GM18909 (cell line): ENCODE data around the gene ATMIN.

Experiments used
- ATAC-seq: cut with Tn5 transposase; IDR thresholded peaks from one replicate; pipeline ENCODE4 v1.9.1; 2021; ENCODE audit warnings: mild to moderate bottlenecking; ENCODE audit not compliant: unreplicated experiment, poor library complexity

Gene ATMIN, protein sequence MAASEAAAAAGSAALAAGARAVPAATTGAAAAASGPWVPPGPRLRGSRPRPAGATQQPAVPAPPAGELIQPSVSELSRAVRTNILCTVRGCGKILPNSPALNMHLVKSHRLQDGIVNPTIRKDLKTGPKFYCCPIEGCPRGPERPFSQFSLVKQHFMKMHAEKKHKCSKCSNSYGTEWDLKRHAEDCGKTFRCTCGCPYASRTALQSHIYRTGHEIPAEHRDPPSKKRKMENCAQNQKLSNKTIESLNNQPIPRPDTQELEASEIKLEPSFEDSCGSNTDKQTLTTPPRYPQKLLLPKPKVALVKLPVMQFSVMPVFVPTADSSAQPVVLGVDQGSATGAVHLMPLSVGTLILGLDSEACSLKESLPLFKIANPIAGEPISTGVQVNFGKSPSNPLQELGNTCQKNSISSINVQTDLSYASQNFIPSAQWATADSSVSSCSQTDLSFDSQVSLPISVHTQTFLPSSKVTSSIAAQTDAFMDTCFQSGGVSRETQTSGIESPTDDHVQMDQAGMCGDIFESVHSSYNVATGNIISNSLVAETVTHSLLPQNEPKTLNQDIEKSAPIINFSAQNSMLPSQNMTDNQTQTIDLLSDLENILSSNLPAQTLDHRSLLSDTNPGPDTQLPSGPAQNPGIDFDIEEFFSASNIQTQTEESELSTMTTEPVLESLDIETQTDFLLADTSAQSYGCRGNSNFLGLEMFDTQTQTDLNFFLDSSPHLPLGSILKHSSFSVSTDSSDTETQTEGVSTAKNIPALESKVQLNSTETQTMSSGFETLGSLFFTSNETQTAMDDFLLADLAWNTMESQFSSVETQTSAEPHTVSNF

DNA sequence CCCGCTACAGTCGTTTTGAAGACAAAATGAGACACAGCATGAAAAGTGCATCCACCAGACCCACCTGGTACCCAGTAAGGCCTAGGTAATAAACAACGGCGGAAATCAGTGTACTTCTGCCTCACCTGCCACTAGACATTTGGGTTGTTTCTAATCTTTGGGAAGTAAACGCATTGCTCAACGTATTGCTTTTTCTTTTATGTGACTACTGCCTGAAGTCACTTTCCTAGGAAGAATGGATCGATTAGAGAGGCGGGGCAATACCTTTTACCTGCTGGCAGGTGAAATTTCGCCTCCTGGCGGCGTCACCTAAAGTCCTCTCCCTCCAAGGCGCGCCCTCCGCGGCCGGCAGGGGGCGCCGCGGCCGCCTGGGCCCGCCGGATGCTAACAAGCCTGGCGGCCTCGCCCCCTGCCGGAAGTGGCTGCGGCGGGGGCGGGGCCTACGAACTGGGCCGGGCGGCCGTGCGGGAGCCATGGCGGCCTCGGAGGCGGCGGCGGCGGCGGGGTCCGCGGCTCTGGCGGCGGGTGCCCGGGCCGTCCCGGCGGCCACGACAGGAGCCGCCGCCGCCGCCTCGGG lies at the start of gene ATMIN:
Gene ATMIN, plus strand, starts transcription at position 445 of the 577 bp plus-strand sequence. Its CDS starts 29 bp downstream, at position 474.
- ATAC-seq, result peak; percentile 94

DNA sequence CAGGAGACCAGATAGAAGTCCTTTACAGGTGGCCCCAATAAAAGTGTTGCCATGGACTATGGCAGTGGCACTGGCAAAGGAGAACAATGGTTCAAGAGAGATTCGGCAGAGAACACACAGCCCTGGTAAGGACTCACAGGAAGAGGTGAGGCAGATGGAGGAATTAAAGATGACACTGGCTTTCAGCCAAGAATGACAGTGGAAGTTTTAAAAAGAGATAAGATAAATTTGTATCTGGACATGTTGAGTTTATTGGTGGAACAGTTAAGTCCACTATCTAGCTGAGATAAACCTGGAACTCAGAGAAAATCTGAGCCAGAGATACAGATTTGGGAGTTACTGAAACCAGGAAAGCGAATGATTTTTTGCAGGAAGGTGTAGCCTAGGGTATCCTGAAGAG lies 49.1 kb upstream of the ATMIN start:
- ATAC-seq, result no peak

DNA sequence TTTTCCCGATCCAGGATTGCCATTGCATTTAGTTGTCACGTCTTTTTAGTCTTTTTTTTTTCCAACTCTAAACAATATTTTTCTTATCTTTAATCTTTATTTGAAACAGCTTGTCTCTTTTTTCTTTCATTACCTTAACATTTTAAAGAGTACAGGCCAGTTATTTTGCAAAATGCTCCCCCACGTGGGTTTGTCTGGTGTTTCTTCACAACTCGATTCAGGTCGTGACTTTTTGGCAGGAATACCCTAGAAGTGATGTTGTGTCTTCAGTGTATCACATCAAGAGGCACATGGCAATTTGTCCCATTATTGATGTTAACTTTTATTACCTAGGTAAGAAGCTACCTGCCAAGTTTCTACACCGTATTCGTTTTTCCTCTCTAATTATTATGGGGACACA lies 46.9 kb upstream of the ATMIN start:
- no peak for ATAC-seq

DNA sequence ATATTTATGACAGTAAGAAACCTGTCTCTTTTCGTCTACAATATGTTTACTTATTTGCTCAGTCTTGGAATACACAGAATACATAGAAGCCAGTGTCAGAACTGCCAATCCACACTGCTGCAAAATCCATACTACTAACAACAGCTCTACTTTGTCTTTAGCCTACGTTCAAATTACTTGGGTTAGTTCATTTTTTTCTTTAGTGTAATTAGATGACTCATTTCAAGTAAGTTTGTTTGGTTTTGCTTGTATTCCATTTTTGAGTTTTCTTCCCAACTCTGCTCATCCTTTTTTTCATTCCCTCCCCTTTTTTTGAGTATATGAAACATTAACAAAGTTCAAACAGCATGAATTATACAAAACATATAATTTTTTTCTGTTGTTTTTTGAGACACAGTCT lies 45.8 kb upstream of the ATMIN start:
- no peak for ATAC-seq

GRCh38 chr16:80990577-80990976 lies 45.1 kb upstream of the ATMIN start:
- ATAC-seq, result no peak

DNA sequence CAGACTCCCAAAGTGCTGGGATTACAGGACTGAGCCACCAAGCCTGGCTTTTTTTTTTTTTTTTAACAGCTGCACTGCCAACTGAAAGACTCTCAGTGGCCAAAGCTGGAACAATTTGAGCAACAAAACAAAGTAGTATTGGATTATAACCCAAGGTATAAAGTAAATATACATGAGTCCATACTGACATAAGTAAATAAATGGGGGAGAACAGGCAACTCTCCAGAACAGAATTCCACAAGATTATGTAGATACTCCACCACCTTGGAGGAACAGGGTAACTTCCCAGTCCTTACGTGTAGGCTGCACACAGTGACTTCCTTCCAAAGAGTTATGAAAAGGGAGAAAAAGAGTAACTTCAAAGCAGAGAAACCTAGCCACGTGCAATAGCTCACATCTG lies 44.7 kb upstream of the ATMIN start:
- no peak for ATAC-seq

- ATAC-seq, result no peak
These were observed 43.7 kb upstream of the ATMIN start for GRCh38 chr16:80991792-80992430.

DNA sequence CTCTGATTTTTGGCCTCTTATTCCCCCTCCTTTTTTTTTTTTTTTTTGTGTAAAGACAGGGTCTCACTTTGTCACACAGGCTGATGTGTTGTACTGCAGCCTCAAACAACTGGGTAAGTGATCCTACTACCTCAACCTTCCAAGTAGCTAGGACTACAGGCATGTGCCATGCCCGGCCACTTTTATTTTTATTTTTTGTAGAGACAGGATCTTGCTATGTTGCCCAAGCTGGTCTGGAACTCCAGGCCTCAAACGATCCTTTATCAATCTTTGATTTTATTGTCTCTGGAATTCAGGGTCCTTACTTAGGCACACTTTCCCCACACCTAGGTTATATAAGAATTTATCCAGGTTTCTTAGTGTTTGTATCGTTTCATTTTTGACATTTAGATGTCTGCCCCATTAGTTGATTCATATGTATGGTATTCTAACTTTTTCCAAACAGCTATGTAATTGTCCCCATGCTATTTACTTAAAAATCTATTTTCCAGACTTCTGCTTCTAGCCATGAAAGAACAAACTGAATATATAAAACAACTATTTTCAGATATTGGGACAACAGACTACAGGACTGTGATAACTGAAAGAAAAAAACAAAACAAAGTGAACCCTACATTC lies 42.9 kb upstream of the ATMIN start:
- ATAC-seq, result no peak

DNA sequence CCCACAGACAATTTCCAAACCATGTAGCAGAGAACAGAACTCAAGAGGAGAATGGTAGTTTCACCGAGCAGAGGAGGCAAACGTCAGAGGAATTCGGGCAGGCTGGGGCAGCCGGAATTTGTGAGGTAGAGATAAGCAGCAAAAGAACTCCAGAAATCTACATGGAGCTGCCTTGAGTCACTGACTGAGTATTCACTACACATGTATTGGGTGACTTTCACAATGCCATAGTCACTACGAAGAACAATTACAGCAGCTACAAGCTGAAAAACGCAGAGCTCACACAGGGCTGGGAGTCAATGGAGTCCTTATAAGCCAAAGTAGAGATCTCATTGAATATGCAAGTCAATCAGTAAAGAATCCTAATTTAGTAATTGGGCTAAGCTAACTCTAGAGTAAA lies 42.3 kb upstream of the ATMIN start:
- ATAC-seq, result no peak

GRCh38 chr16:80993834-80994233 lies 41.8 kb upstream of the ATMIN start:
- no peak for ATAC-seq

DNA sequence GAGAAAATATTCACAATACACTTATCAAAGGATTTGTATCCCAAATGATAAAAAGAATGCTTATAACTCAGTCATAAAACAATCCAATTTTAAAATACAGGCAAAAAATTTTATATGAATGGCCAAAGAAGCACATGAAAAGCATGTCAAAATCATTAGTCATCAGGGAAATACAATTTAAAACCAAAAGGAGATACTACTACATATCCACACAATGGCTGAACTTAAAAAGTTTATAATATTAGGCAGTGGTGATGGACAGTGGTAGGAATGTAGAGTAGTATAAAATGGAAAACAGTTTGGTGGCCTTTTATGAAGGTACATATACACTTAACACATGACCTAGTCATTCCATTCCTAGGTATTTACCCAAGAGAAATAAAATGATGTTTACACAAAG lies 41.2 kb upstream of the ATMIN start:
- no peak for ATAC-seq

DNA sequence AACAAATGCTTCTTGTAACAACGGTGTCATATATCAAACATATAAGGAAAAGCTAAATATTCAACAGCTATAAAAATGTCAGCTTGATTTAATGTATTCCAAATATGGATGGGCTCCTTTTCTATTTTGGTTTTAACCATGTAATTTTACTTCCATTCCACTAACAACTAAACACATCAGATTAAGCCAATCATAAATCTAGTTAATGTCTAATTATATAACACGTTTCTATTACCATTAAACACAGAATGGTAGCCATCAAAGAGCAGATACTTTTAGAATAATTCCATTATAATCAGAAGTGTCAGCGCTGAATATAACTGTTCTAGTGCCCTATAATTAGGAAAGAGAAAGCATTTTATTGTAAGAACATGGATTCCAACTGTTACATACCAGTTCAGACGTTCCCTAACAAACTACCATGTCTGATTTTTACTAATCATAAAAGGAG lies 38.9 kb upstream of the ATMIN start:
- peak; percentile 19 for ATAC-seq

DNA sequence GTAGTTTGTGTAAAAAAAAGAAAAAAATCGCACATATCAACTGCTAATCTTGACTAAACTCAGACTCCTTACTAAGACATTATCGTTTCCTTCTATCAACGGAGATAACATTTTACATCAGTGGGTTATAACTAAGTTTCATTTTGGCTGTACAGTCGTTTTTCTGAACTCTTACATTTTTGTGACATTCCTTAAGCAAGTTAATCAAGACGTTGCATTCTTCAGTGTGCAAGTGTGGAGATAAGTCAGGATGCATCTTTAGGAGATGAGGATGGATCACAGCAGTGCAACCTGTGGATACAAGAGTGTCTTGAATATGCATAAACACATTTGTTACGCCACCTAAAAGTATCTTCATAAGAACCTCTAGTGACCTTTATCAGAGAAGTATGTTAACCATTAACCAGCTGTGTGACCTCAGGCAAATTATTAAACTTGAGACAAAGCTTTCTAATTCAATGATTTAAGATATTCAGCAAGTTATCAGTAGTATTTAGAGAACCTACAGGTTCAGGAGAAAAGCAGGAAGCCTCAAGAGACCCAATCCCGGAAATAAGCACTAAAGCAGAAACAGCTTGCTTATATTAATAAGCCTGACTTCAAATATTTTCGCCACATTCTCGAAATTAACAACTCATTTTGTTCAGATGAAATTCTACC lies 38.4 kb upstream of the ATMIN start:
- ATAC-seq, result peak; percentile 61

DNA sequence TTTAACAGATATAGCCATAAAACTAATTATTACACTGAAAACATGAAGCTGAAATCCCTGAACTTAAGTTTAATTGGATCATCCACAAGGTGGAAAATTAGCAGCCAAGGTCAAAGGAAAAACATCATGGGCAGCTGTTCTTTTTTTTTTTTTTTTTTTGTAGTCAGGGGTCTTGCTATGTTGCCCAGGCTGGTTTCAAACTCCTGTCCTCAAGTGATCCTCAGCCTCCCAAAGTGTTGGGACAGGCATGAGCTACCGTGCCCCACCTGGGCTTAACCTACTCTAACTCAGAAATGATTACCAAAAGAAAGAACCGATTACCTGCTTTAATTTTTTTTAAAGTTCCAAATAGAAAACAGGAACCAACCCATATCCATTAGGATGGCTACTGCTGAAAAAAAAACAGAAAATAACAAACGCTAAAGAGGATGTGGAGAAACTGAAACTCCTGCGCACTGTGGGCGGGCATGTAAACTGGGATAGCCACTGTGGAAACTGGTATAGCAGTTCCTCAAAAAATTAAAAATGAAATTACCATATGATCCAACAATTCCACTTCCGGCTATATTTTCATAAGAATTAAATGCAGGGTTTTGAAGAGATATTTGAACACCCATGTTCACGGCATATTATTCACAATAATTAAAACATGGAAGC lies 37.5 kb upstream of the ATMIN start:
- ATAC-seq, result no peak

DNA sequence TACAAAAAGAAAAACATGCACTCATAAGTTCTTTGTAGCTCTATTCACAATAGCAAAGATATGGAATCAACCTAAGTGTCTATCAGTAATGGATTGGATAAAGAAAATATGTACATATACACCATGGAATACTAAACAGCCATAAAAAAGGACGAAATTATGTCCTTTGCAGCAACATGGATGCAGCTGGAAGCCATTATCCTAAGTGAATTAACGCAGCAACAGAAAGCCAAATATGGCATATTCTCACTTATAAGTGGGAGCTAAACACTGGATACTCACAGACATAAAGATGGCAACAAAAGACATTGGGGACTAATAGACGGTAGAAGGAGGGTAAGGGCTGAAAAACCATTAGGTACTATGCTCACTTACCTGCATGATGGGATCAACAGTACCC lies 34.8 kb upstream of the ATMIN start:
- no peak for ATAC-seq

- no peak for ATAC-seq
These were observed 34.3 kb upstream of the ATMIN start for GRCh38 chr16:81001330-81001729.

DNA sequence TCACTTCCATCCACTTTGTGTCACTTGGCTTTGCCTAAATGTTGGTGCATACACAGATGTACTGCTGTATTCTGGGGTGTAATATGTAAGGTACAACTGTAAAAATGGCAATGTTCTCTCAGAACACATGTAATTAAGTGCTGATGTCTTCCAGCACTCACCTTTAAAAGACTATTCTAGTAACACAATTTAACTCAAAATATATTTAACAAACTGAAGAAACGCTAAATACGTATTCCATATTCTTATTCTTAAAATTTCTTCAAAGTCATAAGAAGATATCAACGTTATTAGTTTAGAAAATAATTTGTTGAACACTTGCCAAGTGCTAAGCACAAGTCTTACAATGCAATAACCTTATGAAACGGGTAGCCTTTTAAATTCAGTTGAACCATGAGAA lies 32.6 kb upstream of the ATMIN start:
- ATAC-seq, result no peak

GRCh38 chr16:81003610-81004460 lies 31.8 kb upstream of the ATMIN start:
- ATAC-seq, result no peak
